HepG2 (cell line): ENCODE results near the gene MEIOB. TPM values are rescaled to one million over a fixed set of nuclear protein-coding genes. Genes with fewer than 3 reads are reported as not detected.
A peak's percentile ranks its signal among the peaks of the same experiment; 100 is the strongest.

Source experiments
- CEBPB ChIP-seq: IDR thresholded peaks from 2 replicates; pipeline ENCODE4 v1.6.1; 2011; ENCODE audit warnings: low read depth, low read length, improper control_type of control experiment, borderline replicate concordance
- DMAP1 ChIP-seq: IDR thresholded peaks from 2 replicates; pipeline ENCODE4 v1.6.1; 2016
- FIP1L1 ChIP-seq: fragments of 200-400 bp; formaldehyde crosslinking; IDR thresholded peaks from 2 replicates; pipeline ENCODE4 v1.6.1; 2018; ENCODE audit warnings: low read depth, mild to moderate bottlenecking, low read length, moderate library complexity, borderline replicate concordance; ENCODE audit not compliant: insufficient read depth
- FOXA3 ChIP-seq: IDR thresholded peaks from 2 replicates; pipeline ENCODE4 v1.6.1; 2016; ENCODE audit warnings: missing genetic modification reagents, missing compliant biosample characterization
- KAT7 ChIP-seq: IDR thresholded peaks from 2 replicates; pipeline ENCODE4 v1.6.1; 2018; ENCODE audit warnings: borderline replicate concordance, missing compliant biosample characterization
- MNT ChIP-seq: fragments of 450-650 bp; IDR thresholded peaks from 2 replicates; pipeline ENCODE4 v1.6.1; 2016
- MXD1 ChIP-seq: sonication (generic); formaldehyde crosslinking; IDR thresholded peaks from 2 replicates; pipeline ENCODE4 v1.4.0; 2020; ENCODE audit warnings: mild to moderate bottlenecking, missing genetic modification reagents
- SRF ChIP-seq: IDR thresholded peaks from 2 replicates; pipeline ENCODE4 v1.6.1; 2011; ENCODE audit warnings: mild to moderate bottlenecking, low read depth, low read length, moderate library complexity
- STAT6 ChIP-seq: sonication (generic); formaldehyde crosslinking; IDR thresholded peaks from 2 replicates; pipeline ENCODE4 v1.4.0; 2020; ENCODE audit warnings: missing genetic modification reagents, mild to moderate bottlenecking, borderline replicate concordance
- SUZ12 ChIP-seq: fragments of 150-350 bp; IDR thresholded peaks from 2 replicates; pipeline ENCODE4 v1.6.1; 2014; ENCODE audit warnings: low read depth, low read length
- ZNF251 ChIP-seq: sonication (generic); formaldehyde crosslinking; IDR thresholded peaks from 2 replicates; pipeline ENCODE4 v1.9.0; 2021; ENCODE audit warnings: mild to moderate bottlenecking, missing genetic modification reagents
- ZNF33B ChIP-seq: sonication (generic); formaldehyde crosslinking; IDR thresholded peaks from 2 replicates; pipeline ENCODE4 v1.5.1; 2020; ENCODE audit warnings: mild to moderate bottlenecking, missing genetic modification reagents
- ZNF513 ChIP-seq: sonication (generic); formaldehyde crosslinking; conservative IDR thresholded peaks from 2 replicates; pipeline ENCODE4 v1.5.0; 2020; ENCODE audit warnings: missing genetic modification reagents
- ZNF580 ChIP-seq: IDR thresholded peaks from 2 replicates; pipeline ENCODE4 v1.6.1; 2016; ENCODE audit warnings: low read depth, borderline replicate concordance
- ZNF772 ChIP-seq: sonication (generic); formaldehyde crosslinking; IDR thresholded peaks from 2 replicates; pipeline ENCODE4 v1.5.0; 2020; ENCODE audit warnings: mild to moderate bottlenecking, missing genetic modification reagents
- ZNF784 ChIP-seq: sonication (generic); formaldehyde crosslinking; IDR thresholded peaks from 2 replicates; pipeline ENCODE4 v1.5.1; 2020; ENCODE audit warnings: missing genetic modification reagents, mild to moderate bottlenecking, borderline replicate concordance
- ZSCAN29 ChIP-seq: sonication (generic); formaldehyde crosslinking; conservative IDR thresholded peaks from 2 replicates; pipeline ENCODE4 v1.4.0; 2020; ENCODE audit warnings: mild to moderate bottlenecking, missing genetic modification reagents
- polyA plus RNA-seq, 8 experiments: library from polyadenylated mRNA; depleted of rRNA in 3 of 8; stranded (reverse) in 7 of 8; unstranded in 1 of 8; fragments of >200 nt; fragmentation: Illumina TruSeq in 4 of 8; extraction: Trizol in 4 of 8; gene quantifications; 2 replicates each; pipeline versions ENCODE4 v1.2.1 to v1.2.3, GENCODE V29; 2011 to 2016; ENCODE audit warnings: low read depth in 4 of 8, missing spikeins in 1 of 8, mixed read lengths in 1 of 8; ENCODE audit not compliant: insufficient read depth in 1 of 8
- total RNA-seq, 5 experiments: library from RNA; depleted of rRNA; stranded (reverse); fragments of >200 nt; fragmentation: Illumina TruSeq; extraction: Trizol; gene quantifications; 2 replicates each; pipeline ENCODE4 v1.2.3, GENCODE V29; 2016; ENCODE audit warnings: low read depth in 1 of 5

Gene MEIOB
- total and polyA plus RNA-seq, 2 of the 13 experiments (the other 11 are each of a cell fraction or from before 2014, with no cell fraction given) = 0.17 TPM; not detected in 1

GRCh38 chr16:1826691-1827573, 45.0 kb downstream of the MEIOB start, which contains the start of the genes FAHD1 and HAGH (continued):
- TF ChIP-seq ZNF513 = no peak; the same call in 1 of the 2 replicates
- TF ChIP-seq SRF = no peak
- TF ChIP-seq DMAP1 (CRISPR knock-in tag) = peak; percentile 96
- peak; percentile 53; the same call in 1 of the 2 replicates for TF ChIP-seq ZSCAN29
- peak; percentile 96 for TF ChIP-seq ZNF580
- TF ChIP-seq FIP1L1 = 0 out of 2 replicates have a peak, but pooled peaks have one; percentile 73
- peak; percentile 68; the same call in 1 of the 2 replicates for TF ChIP-seq ZNF784 (CRISPR knock-in tag)
- no peak; the same call in 1 of the 2 replicates for TF ChIP-seq STAT6 (CRISPR knock-in tag)
- no peak for TF ChIP-seq SUZ12
- TF ChIP-seq MNT = peak; percentile 58
- no peak for TF ChIP-seq ZNF251 (CRISPR knock-in tag)
- TF ChIP-seq KAT7 = peak; percentile 82
- peak; percentile 74 for TF ChIP-seq ZNF33B
- no peak for TF ChIP-seq CEBPB
- TF ChIP-seq FOXA3 = peak; percentile 45; the same call in 1 of the 2 replicates
- peak; percentile 95 for TF ChIP-seq ZNF772 (CRISPR knock-in tag)
- peak; percentile 98 for TF ChIP-seq MXD1 (CRISPR knock-in tag)
